ENCODE measurements around the gene IFITM10.

Gene IFITM10

DNA sequence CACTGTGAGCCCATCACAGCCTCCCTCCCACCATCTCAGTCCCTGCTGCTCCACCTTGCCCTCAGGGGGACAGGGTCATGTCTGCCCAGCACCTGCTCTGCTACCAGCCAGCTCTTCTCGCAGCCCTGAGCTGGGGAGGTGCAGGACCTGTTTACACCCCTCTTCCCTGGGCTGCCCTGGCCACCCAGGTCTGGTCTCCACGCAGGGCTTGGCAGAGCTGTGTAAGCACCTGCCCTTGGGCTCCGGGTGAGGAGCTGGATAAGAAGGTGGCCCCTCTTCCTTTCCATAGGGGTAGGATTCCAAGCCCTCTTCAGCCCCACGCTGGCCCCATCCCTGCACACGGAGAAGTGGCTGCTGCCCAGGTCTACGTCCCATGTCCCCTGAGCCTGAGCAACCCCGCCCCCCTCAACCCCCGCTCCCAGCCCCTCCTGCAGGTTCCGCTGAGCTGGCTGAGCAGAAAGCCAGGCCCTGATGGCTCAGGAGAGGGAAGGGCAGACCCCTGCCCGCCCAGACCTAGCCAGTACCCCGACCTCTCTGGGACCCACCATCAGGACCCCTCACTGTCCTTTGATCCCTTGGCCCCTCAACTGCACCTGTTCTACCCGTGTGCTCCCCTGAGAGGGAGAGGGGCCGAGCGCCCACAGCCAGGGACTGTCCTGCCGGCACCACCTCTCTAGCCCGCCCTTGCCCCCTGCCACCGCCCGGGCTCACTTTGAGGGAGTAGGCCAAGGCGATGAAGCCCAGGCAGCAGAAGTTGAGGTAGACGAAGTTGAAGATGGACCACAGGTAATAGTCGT lies 3.2 kb downstream of the IFITM10 start:
- DNase-seq (ENCODE audit: low read depth, low spot score): no peak
- Histone ChIP-seq H3K9ac (ENCODE audit: insufficient read length) (no peak overlapping the region), H3K36me3 (ENCODE audit: insufficient read depth, low read length) (no peaks in the 10 kb centered on the region), H3K4me3 (no peak overlapping the region), H3K27ac (no peak overlapping the region), H3K9me3 (ENCODE audit: low read depth, low read length) (no peaks in the 10 kb centered on the region)
- TF ChIP-seq POLR2AphosphoS5 (IDR thresholded peaks at IDR 0.05; ENCODE audit: borderline replicate concordance, low read depth, low read length) (no peak), EZH2 (IDR thresholded peaks at IDR 0.05) (no peak), FOXP2 (optimal IDR thresholded peaks at IDR 0.05; ENCODE audit: control extremely low read depth, extremely low read length, insufficient read depth) (no peak)

- Histone ChIP-seq H3K36me3 (ENCODE audit: insufficient read depth, low read length) (no peaks in the 10 kb centered on the region), H3K27ac (no peak overlapping the region), H3K9me3 (ENCODE audit: low read depth, low read length) (no peaks in the 10 kb centered on the region), H3K4me3 (no peak overlapping the region), H3K9ac (ENCODE audit: insufficient read length) (no peak overlapping the region)
- no peak for TF ChIP-seq EZH2 (IDR thresholded peaks at IDR 0.05)
- no peak for TF ChIP-seq FOXP2 (optimal IDR thresholded peaks at IDR 0.05; ENCODE audit: control extremely low read depth, extremely low read length, insufficient read depth)
- TF ChIP-seq POLR2AphosphoS5 (IDR thresholded peaks at IDR 0.05; ENCODE audit: borderline replicate concordance, low read depth, low read length): no peak
- no peak for DNase-seq (ENCODE audit: low read depth, low spot score)
These were observed 3.9 kb downstream of the IFITM10 start for GRCh38 chr11:1746511-1746931.

- H3K9me3 ChIP-seq (ENCODE audit: low read depth, low read length): no peaks in the 10 kb centered on the region
- no peak overlapping the region for H3K9ac ChIP-seq (ENCODE audit: insufficient read length)
- DNase-seq (ENCODE audit: low read depth, low spot score): no peak
- no peaks in the 10 kb centered on the region for H3K36me3 ChIP-seq (ENCODE audit: insufficient read depth, low read length)
- TF ChIP-seq EZH2 (IDR thresholded peaks at IDR 0.05): no peak
- TF ChIP-seq FOXP2 (optimal IDR thresholded peaks at IDR 0.05; ENCODE audit: control extremely low read depth, extremely low read length, insufficient read depth): no peak
- no peak for TF ChIP-seq POLR2AphosphoS5 (IDR thresholded peaks at IDR 0.05; ENCODE audit: borderline replicate concordance, low read depth, low read length)
- H3K27ac ChIP-seq: no peak overlapping the region
- H3K4me3 ChIP-seq: no peak overlapping the region
These were observed 4.6 kb downstream of the IFITM10 start for GRCh38 chr11:1745701-1746320.

GRCh38 chr11:1744891-1745700 lies 5.3 kb downstream of the IFITM10 start:
- H3K36me3 ChIP-seq (ENCODE audit: insufficient read depth, low read length): no peaks in the 10 kb centered on the region

GRCh38 chr11:1744137-1744886 lies 6.1 kb downstream of the IFITM10 start:
- Histone ChIP-seq H3K9ac (ENCODE audit: insufficient read length) (no peak overlapping the region), H3K36me3 (ENCODE audit: insufficient read depth, low read length) (no peaks in the 10 kb centered on the region), H3K9me3 (ENCODE audit: low read depth, low read length) (no peaks in the 10 kb centered on the region), H3K27ac (no peak overlapping the region), H3K4me3 (no peak overlapping the region)
- DNase-seq (ENCODE audit: low read depth, low spot score): no peak
- TF ChIP-seq EZH2 (IDR thresholded peaks at IDR 0.05): no peak
- no peak for TF ChIP-seq POLR2AphosphoS5 (IDR thresholded peaks at IDR 0.05; ENCODE audit: borderline replicate concordance, low read depth, low read length)
- no peak for TF ChIP-seq FOXP2 (optimal IDR thresholded peaks at IDR 0.05; ENCODE audit: control extremely low read depth, extremely low read length, insufficient read depth)

More at GRCh38 chr11:1744891-1745700, 5.3 kb downstream of the IFITM10 start:
- H3K4me3 ChIP-seq: no peak overlapping the region
- TF ChIP-seq EZH2 (IDR thresholded peaks at IDR 0.05) (no peak), POLR2AphosphoS5 (IDR thresholded peaks at IDR 0.05; ENCODE audit: borderline replicate concordance, low read depth, low read length) (no peak)
- no peak overlapping the region for H3K27ac ChIP-seq
- H3K9ac ChIP-seq (ENCODE audit: insufficient read length): no peak overlapping the region
- no peaks in the 10 kb centered on the region for H3K9me3 ChIP-seq (ENCODE audit: low read depth, low read length)
- DNase-seq (ENCODE audit: low read depth, low spot score): no peak

DNA sequence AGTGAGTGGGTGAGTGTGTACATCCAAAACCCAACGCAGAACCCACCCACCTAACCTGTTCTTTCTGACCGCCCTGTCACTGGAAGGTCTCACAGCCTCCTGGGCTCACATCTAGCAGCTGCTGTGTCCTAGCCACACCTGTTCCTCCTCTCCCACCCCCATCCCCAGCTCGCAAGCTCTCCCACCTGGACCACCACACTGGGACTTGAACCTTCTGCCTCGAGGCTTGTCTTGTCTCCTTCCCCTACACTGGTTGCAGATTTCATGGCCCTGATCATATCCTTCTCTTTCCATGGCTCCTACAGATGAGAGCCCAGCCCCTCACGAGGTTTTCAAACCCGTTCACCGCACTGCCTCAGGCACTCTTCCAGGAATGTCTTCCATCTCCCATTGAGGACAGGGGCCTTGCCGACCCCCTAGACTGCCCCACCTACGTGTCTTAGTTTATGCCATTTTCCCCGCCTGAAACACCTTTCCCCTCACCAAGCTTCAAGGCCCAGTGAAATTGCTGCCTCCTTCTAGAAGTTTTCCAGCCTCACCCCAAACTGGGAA lies 6.7 kb downstream of the IFITM10 start:
- TF ChIP-seq FOXP2 (optimal IDR thresholded peaks at IDR 0.05; ENCODE audit: control extremely low read depth, extremely low read length, insufficient read depth) (no peak), EZH2 (IDR thresholded peaks at IDR 0.05) (no peak), POLR2AphosphoS5 (IDR thresholded peaks at IDR 0.05; ENCODE audit: borderline replicate concordance, low read depth, low read length) (no peak)
- no peak overlapping the region for H3K4me3 ChIP-seq

GRCh38 chr11:1742869-1743584 lies 7.4 kb downstream of the IFITM10 start:
- H3K9ac ChIP-seq (ENCODE audit: insufficient read length): no peak overlapping the region
- DNase-seq (ENCODE audit: low read depth, low spot score): no peak
- H3K27ac ChIP-seq: no peak overlapping the region
- H3K9me3 ChIP-seq (ENCODE audit: low read depth, low read length): no peaks in the 10 kb centered on the region
- no peak overlapping the region for H3K4me3 ChIP-seq
- H3K36me3 ChIP-seq (ENCODE audit: insufficient read depth, low read length): no peaks in the 10 kb centered on the region
- TF ChIP-seq EZH2 (IDR thresholded peaks at IDR 0.05) (no peak), FOXP2 (optimal IDR thresholded peaks at IDR 0.05; ENCODE audit: control extremely low read depth, extremely low read length, insufficient read depth) (no peak), POLR2AphosphoS5 (IDR thresholded peaks at IDR 0.05; ENCODE audit: borderline replicate concordance, low read depth, low read length) (no peak)

More for the DNA sequence above, 6.7 kb downstream of the IFITM10 start:
- no peaks in the 10 kb centered on the region for H3K9me3 ChIP-seq (ENCODE audit: low read depth, low read length)
- no peak for DNase-seq (ENCODE audit: low read depth, low spot score)
- H3K27ac ChIP-seq: no peak overlapping the region
- H3K9ac ChIP-seq (ENCODE audit: insufficient read length): no peak overlapping the region
- H3K36me3 ChIP-seq (ENCODE audit: insufficient read depth, low read length): no peaks in the 10 kb centered on the region

Measured in SK-N-MC (cell line).